Stimulated activated CD8-positive, alpha-beta memory T cell treated with anti-CD3 and anti-CD28 coated beads, Interleukin-15, amount 100 ng/mL, for 48 hours (primary cell): Measurements from ENCODE around the gene FHAD1.

Experiments used
- DNase-seq, 2 donors: peaks; one replicate each; pipeline ENCODE4 v3.0.0-alpha.2; 2020; ENCODE audit warnings: low read depth in 2 of 2

The FHAD1 gene

GRCh38 chr1:15435239-15436077 is 188.4 kb downstream of the FHAD1 start:
- no peak for DNase-seq

- no peak for DNase-seq
Measured at GRCh38 chr1:15436881-15437442, 189.9 kb downstream of the FHAD1 start.

GRCh38 chr1:15439325-15439724 is 192.3 kb downstream of the FHAD1 start:
- no peak for DNase-seq

GRCh38 chr1:15440357-15440756 is 193.3 kb downstream of the FHAD1 start:
- DNase-seq, result no peak

- no peak for DNase-seq
Measured at GRCh38 chr1:15441247-15441646, 194.2 kb downstream of the FHAD1 start.

GRCh38 chr1:15442119-15442518 is 195.1 kb downstream of the FHAD1 start:
- DNase-seq, result no peak

GRCh38 chr1:15442759-15443158 is 195.7 kb downstream of the FHAD1 start:
- DNase-seq, result no peak

GRCh38 chr1:15443281-15443680 is 196.3 kb downstream of the FHAD1 start:
- no peak for DNase-seq

GRCh38 chr1:15444468-15445389 is 197.7 kb downstream of the FHAD1 start:
- DNase-seq, result no peak

GRCh38 chr1:15445390-15446122 is 198.5 kb downstream of the FHAD1 start:
- no peak for DNase-seq

- DNase-seq, result no peak
Measured at GRCh38 chr1:15446212-15446611, 199.2 kb downstream of the FHAD1 start.
